NCI-H2081 treated with DMSO at 0.1 percent for 48 hours (cell line): ENCODE results near the gene FAM171A1.
"Not testable (repeated sequence)": the region's sequence is repeated elsewhere in the genome, so short reads cannot be mapped to it uniquely, and the experiment has no call there.

Experiments used
- DNase-seq: peaks from one replicate; lab custom pipeline; 2025; lab: John Stamatoyannopoulos, UW

FAM171A1 gene

DNA sequence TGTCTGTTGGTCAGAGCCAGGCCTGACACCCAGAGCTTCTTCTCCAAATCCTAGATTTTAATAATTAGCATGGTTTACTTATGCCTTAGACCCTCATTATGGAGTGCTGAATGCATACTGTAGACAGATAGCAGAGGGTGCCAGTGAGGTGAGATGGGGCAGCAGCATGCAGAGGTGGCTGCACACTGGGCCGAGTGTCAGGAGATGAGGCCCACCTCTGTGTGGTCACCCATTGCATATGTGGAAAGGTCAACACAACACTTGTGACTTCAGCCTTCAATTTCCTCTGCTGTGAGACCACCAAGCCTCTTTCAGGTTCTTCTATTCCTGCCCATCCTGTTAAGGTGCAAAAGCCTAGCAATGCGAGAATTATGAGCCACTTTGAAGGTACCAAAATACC, 162.9 kb downstream of the FAM171A1 start:
- DNase-seq, result no peak

DNA sequence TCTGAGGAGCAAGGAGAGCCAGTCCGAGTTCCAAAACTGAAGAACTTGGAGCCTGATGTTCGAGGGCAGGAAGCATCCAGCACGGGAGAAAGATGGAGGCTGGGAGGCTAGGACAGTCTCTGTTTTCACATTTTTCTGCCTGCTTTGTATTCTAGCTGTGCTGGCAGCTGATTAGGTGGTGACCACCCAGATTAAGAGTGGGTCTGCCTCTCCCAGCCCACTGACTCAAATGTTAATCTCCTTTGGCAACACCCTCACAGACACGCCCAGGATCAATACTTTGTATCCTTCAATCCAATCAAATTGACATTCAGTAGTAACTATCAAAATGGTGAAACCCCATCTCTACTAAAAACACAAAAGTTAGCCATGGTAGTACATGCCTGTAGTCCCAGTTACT, 163.7 kb downstream of the FAM171A1 start:
- DNase-seq, result not testable (repeated sequence)

DNA sequence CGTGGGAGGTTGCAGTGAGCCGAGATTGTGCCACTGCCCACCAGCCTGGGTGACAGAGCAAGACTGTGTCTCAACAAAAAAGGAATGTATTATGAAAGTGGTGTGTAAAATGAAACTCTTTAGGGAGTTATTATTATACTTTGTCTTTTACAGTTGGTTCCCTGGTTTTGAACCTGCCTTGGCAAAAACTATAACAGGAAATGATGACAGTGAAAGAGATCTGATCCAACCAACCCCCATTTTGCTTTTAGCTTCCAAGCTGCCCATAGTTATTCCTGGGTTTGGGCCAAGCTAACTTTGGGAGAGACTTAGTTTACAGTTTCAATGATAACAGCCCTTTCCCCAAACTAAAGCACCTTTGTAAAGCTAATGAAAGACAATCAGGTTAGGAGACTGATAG, 168.4 kb downstream of the FAM171A1 start:
- DNase-seq, result no peak

DNA sequence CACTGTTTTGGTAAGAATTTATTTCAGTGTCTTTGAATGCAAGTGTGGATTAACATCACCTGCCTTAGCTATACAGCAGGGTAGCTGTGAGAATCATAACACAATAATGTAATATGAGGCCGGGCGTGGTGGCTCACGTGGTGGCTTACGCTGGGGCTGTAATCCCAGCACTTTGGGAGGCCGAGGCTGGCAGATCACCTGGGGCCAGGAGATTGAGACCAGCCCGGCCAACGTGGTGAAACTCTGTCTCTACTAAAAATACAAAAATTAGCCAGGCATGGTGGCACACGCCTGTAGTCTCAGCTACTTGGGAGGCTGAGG, 168.8 kb downstream of the FAM171A1 start:
- not testable (repeated sequence) for DNase-seq

DNA sequence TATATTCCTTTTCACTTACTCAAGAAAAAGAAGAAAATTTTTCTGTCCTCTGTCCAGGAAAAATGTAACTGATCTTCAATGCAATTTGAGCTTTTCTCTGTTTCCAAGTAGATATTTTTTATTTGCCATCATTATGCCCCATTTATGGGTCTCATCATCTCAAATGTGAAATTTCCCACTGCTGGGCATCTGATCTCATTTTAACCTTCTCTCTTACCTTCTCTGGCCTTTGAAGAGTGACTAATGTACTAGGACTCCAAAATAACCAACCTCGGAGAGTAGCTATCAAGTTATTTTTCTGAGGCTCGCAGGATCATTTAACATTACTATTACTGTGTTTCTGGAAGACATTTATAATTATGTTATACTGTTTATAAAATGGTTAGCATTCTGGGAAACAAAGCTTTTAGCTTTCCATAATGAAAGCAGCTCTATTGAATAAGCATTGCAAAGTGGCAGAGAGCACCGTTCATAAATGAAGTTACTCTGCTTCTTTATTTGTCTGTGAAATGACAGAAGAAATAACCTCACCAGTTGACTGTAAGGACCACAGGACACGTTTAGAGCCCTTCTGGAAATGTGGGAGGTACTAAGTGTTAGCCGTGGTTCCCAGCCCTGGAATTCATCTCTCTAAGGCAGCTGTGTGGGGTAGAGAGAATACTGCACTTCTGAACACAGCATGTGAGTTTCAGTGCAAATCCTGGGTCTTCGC, 169.3 kb downstream of the FAM171A1 start:
- no peak for DNase-seq

DNA sequence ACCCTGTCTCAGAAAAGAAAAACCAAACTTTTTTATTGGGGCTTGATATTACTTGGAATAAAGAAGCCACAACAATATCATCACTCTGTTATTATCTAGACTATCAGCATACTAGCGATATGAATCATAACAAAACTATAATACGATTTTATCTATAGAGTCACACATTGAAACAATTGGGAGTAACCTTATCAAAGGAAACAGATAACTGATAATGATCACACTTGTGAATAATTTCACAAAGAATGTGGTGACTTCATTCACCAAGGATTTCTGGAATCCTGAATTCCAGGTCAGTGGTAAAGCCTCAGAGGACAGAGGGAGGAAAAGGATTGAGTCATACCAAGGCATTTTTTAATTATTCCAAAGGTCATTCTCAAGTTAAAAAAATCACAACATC, 170.5 kb downstream of the FAM171A1 start:
- no peak for DNase-seq

DNA sequence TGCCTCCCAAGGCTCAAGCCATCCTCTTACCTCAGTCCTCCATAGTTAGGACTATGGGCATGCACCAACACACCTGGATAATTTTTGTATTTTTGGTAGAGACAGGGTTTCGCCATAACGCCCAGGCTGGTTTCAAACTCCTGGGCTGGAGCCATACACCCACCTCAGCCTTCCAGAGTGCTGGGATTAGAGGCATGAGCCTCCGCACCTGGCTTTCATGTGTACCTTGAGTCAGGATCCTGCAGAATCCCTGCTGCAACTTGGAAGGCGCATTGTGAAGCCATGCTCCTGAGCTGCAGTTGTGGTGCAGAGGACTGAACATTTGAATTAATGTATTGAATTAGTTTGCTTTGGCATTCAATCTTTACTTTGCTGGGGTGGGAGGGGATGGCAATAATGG, 173.2 kb downstream of the FAM171A1 start:
- DNase-seq, result no peak

DNA sequence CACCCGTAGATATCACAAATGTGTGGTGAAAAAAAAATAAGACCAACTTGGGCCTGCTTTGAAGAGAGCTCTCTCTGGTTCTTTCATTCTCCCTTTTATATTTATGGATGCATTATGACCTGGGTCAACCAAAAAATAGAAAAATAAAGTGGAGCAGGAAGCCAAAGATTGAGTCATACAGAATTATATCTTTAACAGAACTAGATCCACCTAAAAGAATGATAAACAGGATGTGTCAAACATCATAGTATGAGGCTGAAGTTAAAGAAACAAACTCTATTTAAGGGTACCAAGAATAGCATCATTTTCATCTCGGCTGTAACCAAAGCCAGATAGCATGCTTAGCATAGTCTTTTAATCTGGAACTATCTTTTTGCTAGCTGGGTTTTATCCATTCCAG, 173.8 kb downstream of the FAM171A1 start:
- DNase-seq, result no peak

DNA sequence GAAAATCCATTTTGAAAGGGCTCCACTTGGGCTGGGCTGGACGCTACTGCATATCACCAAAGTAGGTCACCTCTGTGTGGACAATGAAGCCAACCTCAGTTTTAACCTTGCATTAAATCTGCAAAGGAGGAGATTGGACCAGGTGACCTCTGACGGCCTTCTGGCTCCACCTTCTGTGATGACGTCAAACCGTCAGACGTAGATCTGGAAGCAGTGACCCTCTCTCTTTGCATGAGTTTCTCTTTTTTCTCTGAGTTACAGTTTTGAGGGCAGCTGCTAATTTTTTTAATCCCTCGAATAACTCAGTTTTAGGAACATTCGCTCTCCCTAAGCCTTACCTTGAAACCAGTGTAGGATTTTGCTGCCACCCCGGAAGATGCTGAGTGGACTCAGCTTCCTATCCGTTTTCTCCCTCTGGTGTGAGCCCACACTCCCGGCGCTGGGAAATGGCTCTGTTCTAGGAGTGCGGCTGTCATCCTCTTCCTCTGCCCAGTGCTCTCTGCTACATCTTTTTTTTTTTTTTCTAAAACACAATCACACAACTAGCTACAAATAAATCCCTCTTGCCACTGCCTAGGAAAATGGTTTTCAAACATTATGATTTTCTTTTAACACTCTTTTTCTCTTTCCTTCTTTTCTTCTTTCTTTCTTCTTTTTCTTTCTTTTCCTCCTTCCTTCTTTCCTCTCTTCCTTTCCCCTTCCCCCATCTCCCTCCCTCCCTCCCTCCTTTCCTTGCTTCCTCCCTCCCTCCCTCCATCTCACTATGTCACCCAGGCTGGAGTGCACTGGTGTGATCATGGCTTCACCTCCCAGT, 174.9 kb downstream of the FAM171A1 start:
- no peak for DNase-seq

DNA sequence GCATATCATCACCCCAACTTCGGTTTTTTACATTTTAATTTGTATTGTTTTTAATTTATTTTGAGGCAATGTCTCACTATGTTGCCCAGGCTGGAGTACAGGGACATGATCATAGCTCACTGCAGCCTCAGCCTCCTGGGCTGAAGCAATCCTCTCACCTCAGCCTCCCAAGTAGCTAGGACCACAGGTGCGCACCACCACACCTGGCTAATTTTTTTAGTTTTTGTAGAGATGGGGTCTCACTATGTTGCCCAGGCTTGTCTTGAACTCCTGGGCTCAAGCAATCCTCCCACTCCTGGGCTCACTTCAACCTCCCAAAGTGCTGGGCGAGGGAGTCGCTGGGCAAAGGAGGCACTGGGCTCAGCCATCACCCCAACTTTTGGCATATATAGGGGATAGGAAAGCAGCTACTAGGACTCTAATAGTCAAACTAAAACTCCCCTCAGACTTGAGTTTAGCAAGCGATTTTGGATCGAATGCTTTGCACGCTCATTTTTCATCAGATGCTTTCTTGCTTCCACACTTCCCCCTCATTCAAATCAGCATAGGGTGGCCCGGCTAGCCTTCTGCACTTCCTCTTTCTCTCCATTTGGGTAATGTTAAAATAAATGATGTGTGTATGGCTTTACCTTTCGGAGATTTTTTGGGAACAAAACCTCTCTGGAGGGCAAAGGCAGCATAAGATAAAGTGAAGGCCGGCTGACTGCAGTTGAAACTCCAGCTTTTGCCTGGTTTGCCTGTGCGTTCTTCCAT, 181.8 kb downstream of the FAM171A1 start:
- no peak for DNase-seq

DNA sequence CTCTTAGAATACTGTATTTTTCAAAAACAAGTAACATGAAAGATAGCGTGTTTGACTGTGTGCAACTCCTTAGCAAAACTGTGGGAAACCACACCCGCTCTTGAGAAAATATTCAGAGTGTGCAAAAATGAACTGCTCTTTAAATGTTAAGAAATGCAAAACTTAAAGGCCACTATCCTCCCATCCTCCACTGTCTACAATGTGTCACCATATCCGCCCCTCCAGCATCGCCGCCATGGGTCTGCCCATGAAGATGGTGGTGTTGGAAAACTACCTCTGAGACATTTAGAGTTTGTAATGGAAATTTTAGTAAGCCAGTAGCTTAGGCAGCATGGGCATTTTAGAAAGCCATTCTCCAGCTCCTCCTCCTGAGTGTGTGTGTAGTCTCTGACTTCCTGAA, 182.5 kb downstream of the FAM171A1 start:
- DNase-seq, result no peak

DNA sequence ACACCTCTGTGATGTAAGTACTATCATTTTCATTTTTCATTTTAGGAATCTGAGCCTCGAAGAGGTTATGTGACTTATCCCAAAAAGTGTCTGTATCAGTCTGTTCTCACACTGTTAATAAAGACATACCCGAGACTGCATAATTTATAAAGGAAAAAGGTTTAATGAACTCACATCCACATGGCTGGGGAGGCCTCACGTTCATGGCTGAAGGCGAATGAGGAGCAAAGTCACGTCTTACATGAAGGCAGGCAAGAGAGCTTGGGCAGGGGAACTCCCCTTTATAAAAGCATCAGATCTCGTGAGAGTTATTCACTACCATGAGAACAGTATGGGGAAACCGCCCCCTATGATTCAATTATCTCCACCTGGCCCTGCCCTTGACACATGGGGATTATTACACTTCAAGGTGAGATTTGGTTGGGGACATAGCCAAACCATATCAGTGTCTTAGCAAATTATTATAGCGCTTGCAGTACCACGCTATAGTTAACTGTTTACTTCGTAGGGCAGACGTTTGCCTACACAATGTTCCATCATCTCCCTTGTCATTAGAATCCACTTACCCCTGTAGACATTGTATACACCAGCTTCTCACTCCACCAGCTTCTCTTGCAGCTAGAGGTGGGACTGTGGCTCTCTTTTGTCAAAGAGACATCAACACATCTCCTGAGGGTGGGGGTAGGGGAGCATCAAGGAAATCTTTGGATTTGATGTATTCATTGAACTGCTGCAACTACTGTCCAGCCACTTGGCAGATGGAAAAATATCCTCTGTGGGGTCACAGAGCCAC, 187.2 kb downstream of the FAM171A1 start:
- no peak for DNase-seq

DNA sequence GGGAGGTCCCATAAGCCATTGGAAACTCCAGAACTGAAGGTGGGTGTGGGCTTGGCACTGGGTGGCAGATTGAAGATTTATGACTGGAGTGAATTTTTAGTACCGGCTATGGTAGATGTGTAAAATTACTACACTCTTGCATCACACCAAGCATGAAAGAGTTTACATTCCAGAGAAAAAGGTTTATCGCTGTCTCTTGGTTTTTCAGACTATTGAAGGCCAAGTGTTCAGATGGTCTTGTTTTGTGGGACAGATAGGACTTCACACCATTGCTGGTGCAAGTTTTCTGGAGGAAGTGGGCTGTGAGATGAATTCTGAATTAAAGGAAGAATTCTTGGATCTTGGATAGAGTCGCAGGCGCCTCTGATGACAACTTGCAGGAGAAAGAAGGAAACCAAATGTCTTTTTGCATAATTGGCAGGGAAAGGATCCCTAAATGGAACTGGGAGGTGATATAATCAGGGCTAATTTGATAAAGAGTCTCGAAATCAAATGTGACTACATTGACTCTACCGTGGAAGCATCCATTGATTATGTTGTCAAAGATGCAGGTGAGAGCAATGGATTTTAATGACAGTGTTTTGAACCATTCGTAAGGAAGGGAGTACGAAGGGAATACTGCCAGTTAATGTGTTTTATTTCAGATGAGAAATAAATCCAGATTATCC, 188.4 kb downstream of the FAM171A1 start:
- DNase-seq, result no peak

DNA sequence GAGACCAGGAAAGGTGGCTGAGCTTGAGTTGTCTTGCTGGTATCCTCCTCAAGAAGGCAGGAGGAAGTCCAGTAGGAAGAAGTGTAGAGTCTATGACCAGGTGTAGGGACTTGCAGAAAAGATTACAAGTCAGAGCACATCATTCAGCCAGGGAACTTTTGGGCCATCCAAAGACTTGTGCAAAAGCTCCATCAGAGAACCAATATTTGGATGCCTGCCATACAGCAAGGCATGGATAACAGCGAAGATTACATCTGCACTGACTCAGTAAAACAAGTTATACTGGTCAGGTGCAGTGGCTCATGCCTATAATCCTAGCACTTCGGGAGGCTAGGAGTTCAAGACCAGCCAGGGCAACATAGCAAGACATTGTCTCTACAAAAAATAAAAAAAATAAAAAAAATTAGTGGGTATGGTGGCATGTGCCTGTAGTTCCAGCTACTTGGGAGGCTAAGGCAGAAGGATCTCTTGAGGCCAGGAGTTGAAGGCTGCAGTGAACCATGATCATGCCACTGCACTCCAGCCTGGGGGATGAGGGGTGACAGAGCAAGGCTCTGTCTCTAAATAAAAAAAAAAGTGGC, 189.4 kb downstream of the FAM171A1 start:
- DNase-seq, result no peak

DNA sequence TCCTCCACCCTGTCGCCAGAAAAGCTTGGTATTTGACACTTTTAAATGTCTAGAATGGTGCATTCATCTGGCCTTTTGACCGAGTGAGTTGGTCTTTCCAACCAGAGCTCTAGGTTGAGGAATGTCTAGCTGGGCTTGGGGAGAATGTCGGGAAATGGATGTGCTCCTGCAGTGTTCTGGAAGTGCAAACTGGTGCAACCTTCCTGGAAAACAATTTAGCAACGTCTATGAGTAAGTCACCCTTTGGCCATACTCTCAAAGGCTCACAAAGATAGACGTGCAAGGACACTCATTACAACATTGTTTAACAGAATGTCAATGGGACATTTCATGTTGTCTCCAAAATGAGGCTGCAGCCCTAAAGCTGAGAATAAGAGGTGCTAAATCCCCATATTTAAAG, 190.4 kb downstream of the FAM171A1 start:
- no peak for DNase-seq

DNA sequence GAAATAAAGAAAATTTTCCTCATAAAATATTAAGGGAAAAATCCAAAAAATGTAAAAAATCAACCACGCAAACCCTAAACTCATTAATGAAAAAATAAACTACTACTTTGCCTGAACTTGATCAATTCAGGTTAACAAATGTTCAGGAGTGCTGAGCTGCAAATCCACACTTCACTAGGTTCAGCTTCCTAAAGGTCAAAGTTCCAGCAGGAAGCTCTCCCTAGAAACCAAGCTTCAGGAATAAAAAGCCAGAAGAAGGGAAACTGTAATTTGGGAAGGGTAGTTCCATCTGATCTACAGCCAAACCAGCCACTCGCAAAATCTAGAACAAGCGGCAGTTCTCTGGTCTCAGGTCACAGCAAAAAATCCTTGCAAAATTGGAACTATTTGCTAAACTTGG, 194.8 kb downstream of the FAM171A1 start:
- DNase-seq, result no peak

DNA sequence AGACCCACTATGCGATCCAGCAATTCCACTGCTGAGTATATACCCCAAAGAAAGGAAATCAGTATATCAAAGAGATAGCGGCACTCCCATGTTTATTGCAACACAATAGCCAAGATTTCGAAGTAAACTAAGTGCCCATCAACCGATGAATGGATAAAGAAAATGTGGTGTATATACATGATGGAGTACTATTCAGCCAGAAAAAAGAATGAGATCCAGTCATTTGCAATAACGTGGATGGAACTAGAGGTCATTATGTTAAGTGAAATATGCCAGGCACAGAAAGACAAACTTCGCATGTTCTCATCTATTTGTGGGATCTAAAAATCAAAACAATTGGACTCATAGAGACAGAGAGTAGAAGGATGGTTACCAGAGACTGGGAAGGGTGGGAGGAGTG, 195.5 kb downstream of the FAM171A1 start:
- DNase-seq, result no peak

DNA sequence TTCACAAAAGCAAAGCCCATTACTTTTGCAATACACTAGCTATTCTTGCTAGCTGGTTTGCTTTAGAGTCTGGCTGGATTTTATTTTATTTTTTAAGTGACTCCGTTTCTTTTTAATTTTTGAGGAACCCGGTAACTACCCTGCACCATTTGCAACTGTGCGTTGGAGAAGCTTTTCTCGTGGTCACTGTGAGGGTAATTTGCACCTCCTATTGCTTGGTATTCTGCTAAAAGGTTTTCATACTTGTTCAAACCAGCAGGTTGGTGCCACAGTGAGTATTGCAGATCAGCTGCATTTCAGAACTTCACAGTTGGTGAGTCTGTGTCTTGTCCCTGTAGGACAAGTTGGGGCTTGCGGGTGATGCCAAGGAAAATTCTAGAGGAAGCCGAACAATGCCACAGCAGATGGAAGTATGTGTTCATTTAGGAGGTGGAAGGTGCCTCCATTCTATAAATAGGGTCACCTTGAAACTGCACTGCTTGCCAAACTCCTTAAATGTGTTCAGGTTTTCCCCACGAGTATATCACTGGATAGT, 198.7 kb downstream of the FAM171A1 start:
- DNase-seq, result no peak

DNA sequence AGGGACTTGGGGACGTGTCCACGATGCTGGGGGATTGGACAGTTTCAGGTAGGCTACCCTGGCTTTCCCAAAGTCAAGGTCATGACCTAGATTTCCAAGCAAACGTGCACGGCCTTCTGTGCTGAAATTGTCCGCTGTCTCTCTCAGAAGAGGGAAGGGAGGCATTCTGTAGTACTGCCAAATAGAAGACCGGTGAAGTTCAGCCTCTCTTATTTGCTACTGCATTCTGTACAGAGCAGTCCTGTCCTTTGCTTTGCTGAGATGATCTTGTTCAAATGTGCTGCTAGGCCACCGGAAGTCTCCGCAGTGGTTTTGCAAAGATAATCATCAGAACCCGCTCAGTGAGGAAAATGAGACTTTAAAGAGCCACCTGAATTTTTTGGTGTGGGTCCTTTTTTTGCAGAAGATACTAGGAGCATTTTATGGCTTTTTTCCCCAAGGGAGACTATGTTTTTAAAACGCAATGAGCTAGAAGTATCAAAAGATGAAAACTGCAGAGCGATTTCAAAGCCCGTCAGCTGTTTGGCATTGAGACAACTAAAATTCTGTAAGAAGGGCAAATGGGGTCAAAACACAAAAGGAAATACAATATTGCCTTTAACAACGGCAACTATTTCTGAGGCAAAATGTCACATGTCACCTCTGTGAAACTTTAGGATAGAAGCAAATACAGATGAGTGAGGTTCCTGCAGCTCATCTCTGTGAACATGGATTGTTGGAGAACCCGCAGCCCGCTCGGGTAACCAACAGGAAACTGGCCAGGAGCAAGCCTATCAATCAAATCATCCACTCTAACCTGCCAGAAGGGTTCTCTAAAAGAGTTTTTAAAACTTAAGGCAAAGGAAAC, 201.3 kb downstream of the FAM171A1 start:
- no peak for DNase-seq
